HG03571 (cell line): ENCODE data around the gene SERPINE2.

Experiments
- ATAC-seq: cut with Tn5 transposase; IDR thresholded peaks from one replicate; pipeline ENCODE4 v1.9.1; 2021; ENCODE audit not compliant: unreplicated experiment

The SERPINE2 gene

GRCh38 chr2:223978451-223978850 is 60.6 kb downstream of the SERPINE2 start:
- no peak for ATAC-seq

GRCh38 chr2:223976635-223977226 is 62.4 kb downstream of the SERPINE2 start:
- no peak for ATAC-seq

- no peak for ATAC-seq
Measured at GRCh38 chr2:223973606-223974005, 65.5 kb downstream of the SERPINE2 start.

- ATAC-seq: no peak
Measured at GRCh38 chr2:223972656-223973102, 66.4 kb downstream of the SERPINE2 start.

- no peak for ATAC-seq
Measured at GRCh38 chr2:223971731-223972130, 67.4 kb downstream of the SERPINE2 start.

GRCh38 chr2:223970343-223971128 is 68.5 kb downstream of the SERPINE2 start:
- ATAC-seq: peak; percentile 78

GRCh38 chr2:223969856-223970255 is 69.2 kb downstream of the SERPINE2 start:
- no peak for ATAC-seq

- ATAC-seq: no peak
Measured at GRCh38 chr2:223969315-223969714, 69.8 kb downstream of the SERPINE2 start.

- ATAC-seq: no peak
Measured at GRCh38 chr2:223967981-223968380, 71.1 kb downstream of the SERPINE2 start.

- no peak for ATAC-seq
Measured at GRCh38 chr2:223959688-223960087, 79.4 kb downstream of the SERPINE2 start.

- peak; percentile 90 for ATAC-seq
Measured at GRCh38 chr2:223957092-223957851, 81.8 kb downstream of the SERPINE2 start, which contains the start of gene MRPL44. MRPL44 (plus strand) TSS chr2:223957463; CDS start chr2:223957473, 10 bp downstream.

GRCh38 chr2:223956300-223956699 is 82.8 kb downstream of the SERPINE2 start:
- no peak for ATAC-seq

GRCh38 chr2:223954401-223954800 is 84.7 kb downstream of the SERPINE2 start:
- no peak for ATAC-seq

GRCh38 chr2:223952280-223952968 is 86.7 kb downstream of the SERPINE2 start:
- peak; percentile 45 for ATAC-seq

- ATAC-seq: no peak
Measured at GRCh38 chr2:223950448-223951347, 88.4 kb downstream of the SERPINE2 start.

GRCh38 chr2:223949241-223949840 is 89.7 kb downstream of the SERPINE2 start:
- ATAC-seq: no peak

- ATAC-seq: no peak
Measured at GRCh38 chr2:223947711-223948205, 91.3 kb downstream of the SERPINE2 start.

- no peak for ATAC-seq
Measured at GRCh38 chr2:223945755-223946154, 93.3 kb downstream of the SERPINE2 start.
